Activated naive CD4-positive, alpha-beta T cell treated with anti-CD3 and anti-CD28 coated beads for 36 hours (primary cell): ENCODE data around the gene SMO. TPM values are rescaled to one million over a fixed set of nuclear protein-coding genes. Genes with fewer than 3 reads are reported as not detected.

Source experiments
- CTCF ChIA-PET: fragments of 350-600 bp; sonication (Branson Sonifier 250); formaldehyde crosslinking; loops from one replicate; lab custom pipeline; 2021; ENCODE audit warnings: antibody characterized with exemption; lab: Charles Lee
- DNase-seq: peaks from one replicate; pipeline ENCODE4 v3.0.0-alpha.2; 2020
- H3K27ac Mint-ChIP-seq: one replicate; pipeline ENCODE4 v1.8.0; 2021; ENCODE audit warnings: mild to moderate bottlenecking, mixed read lengths
- H3K27me3 Mint-ChIP-seq: one replicate; pipeline ENCODE4 v1.8.0; 2021; ENCODE audit warnings: low read depth, mixed read lengths
- H3K36me3 Mint-ChIP-seq: one replicate; pipeline ENCODE4 v1.8.0; 2021; ENCODE audit warnings: low read depth, mixed read lengths
- H3K4me1 Mint-ChIP-seq: one replicate; pipeline ENCODE4 v1.8.0; 2021; ENCODE audit warnings: low read depth, mixed read lengths
- H3K4me3 Mint-ChIP-seq: one replicate; pipeline ENCODE4 v1.8.0; 2021; ENCODE audit warnings: mild to moderate bottlenecking, moderate library complexity, mixed read lengths
- H3K9me3 Mint-ChIP-seq: one replicate; pipeline ENCODE4 v1.8.0; 2021; ENCODE audit warnings: mixed read lengths
- intact Hi-C: fragments of 100-400 bp; cut with micrococcal nuclease; formaldehyde crosslinking; loops from one replicate; pipeline ENCODE4 v1.15.1; 2023
- total RNA-seq, 2 experiments: library from RNA; stranded (reverse); gene quantifications; one replicate each; pipeline ENCODE4 v1.2.3, GENCODE V29; 2021

SMO gene
- total RNA-seq: under 1 TPM; 0.20 to 0.43 TPM

- intact Hi-C loops: no loop called here
- H3K9me3 Mint-ChIP-seq: no peaks in the 10 kb centered on the region
- H3K27ac Mint-ChIP-seq: no peak within 1 kb of the TSS
- peak within 1 kb of the TSS; percentile 60 for H3K4me3 Mint-ChIP-seq
- peaks cover 5% of the 10 kb centered on the region for H3K4me1 Mint-ChIP-seq
- H3K27me3 Mint-ChIP-seq: peaks cover 47% of the 10 kb centered on the region
- H3K36me3 Mint-ChIP-seq: no peaks in the 10 kb centered on the region
- CTCF ChIA-PET: interaction anchor here (0.8 to 3.5 kb wide), 2 partner anchors 22 to 24 kb away, joined by 3 to 11 read pairs; no protein-coding TSS in a partner anchor
- DNase-seq: no peak
Measured at GRCh38 chr7:129188372-129188891, at the start of gene SMO. TSS of gene SMO (plus strand) at chr7:129188633. CDS start at chr7:129189152, 519 bp downstream.

- no peak for DNase-seq
- CTCF ChIA-PET: interaction anchor here (0.8 to 1.1 kb wide), 4 partner anchors 20 to 75 kb away, joined by 3 to 4 read pairs (median 3); no protein-coding TSS in a partner anchor
- no peaks in the 10 kb centered on the region for H3K36me3 Mint-ChIP-seq
- peaks cover 19% of the 10 kb centered on the region for H3K4me1 Mint-ChIP-seq
- H3K4me3 Mint-ChIP-seq: peak overlapping the region; percentile 88
- peaks cover 7% of the 10 kb centered on the region for H3K27me3 Mint-ChIP-seq
- intact Hi-C loops: no loop called here
- H3K9me3 Mint-ChIP-seq: no peaks in the 10 kb centered on the region
- no peak overlapping the region for H3K27ac Mint-ChIP-seq
Measured at GRCh38 chr7:129143724-129144094, 44.7 kb upstream of the SMO start.

GRCh38 chr7:129144095-129144833, 44.2 kb upstream of the SMO start, which contains the start of gene TSPAN33:
TSS of gene TSPAN33 (plus strand) at chr7:129144707. CDS start at chr7:129144981, 274 bp downstream.
- H3K4me1 Mint-ChIP-seq: peaks cover 19% of the 10 kb centered on the region
- H3K36me3 Mint-ChIP-seq: no peaks in the 10 kb centered on the region
- CTCF ChIA-PET: interaction anchor here (0.8 to 1.1 kb wide), 4 partner anchors 20 to 74 kb away, joined by 3 to 4 read pairs (median 3); no protein-coding TSS in a partner anchor
- H3K27ac Mint-ChIP-seq: no peak within 1 kb of the TSS
- H3K27me3 Mint-ChIP-seq: peaks cover 7% of the 10 kb centered on the region
- peak within 1 kb of the TSS; percentile 88 for H3K4me3 Mint-ChIP-seq
- intact Hi-C loops: no loop called here
- peak; percentile 74 for DNase-seq
- no peaks in the 10 kb centered on the region for H3K9me3 Mint-ChIP-seq

DNA sequence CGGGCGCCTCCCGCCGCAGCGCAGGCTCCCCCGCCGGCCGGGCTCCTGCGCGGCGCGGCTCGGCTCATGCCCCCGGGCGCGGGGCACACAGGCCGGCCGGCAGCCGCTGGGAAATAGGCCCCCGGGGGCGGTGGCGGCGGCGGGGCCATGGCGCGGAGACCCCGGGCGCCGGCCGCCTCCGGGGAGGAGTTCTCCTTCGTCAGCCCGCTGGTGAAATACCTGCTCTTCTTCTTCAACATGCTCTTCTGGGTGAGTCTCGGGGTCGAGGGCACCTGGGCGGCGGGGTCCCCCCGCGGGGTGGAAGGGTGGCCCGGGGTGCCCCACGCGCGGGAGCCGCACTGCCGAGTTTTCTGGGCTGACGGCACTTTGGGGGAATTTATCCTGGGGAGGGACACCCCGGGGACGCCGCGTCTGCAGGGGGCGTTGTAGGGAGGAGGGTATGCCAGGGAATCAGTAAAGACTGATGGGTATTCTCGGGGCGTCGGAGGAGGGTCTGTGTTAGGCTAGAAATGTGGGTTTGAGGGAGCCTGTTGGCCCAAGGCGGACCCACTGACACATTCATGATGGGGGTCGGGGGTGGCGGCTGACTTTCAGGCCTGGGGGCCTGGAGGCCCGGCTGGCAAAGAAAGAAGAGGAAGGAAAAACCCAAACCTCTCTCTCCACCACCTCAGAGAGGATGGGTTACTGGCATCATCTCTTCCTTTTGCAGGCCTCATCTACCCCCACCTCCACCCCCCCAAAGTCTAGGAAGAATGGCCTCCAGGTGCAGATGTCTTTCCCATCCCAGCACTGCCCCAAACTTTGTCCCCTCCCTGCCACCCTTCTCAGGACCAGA, 43.4 kb upstream of the SMO start:
- Mint-ChIP-seq H3K27me3 (peaks cover 7% of the 10 kb centered on the region), H3K9me3 (no peaks in the 10 kb centered on the region), H3K4me1 (peaks cover 19% of the 10 kb centered on the region), H3K4me3 (peak overlapping the region; percentile 77), H3K36me3 (no peaks in the 10 kb centered on the region), H3K27ac (no peak overlapping the region)
- intact Hi-C loops: no loop called here
- DNase-seq: peak; percentile 46
- CTCF ChIA-PET: interaction anchor here (1.0 to 1.1 kb wide), 2 partner anchors 54 to 73 kb away, joined by 3 to 5 read pairs; no protein-coding TSS in a partner anchor

DNA sequence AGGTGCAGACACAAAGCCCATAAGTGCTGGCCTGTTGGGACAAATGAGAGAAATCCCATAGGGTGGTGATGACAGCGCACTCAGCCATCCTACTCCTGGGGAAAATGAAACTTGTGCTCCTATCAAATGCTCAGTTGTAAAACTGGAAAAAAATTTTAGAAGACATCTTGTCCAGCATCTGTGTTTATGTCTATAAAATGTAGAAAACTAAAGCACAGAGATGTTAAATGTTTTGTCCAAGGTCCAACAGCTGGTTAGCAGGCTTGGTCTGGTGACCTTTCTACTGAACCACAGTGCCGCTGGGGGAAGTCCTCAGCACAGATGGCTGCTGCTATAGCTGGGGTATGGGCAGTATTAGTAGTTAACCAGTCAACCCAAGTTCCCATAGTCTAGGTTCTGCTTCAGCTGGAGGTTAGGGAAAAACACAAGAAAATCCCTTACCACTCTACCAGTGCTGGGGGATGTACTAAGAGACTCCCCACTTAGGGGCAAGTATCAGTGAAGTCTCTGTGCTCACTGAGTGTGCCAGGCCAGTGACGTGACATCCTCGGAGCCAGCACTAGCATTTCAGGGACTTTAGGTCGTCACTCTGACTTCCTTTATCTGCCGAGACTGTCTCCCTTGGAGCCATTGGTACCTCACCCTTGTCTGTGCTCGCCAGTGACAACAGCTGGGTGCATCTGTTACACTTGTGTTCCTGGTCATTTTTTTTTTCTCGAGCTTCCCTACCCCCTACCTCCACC, 42.0 kb upstream of the SMO start:
- intact Hi-C loops: no loop called here
- Mint-ChIP-seq H3K4me3 (peak overlapping the region; percentile 77), H3K27ac (no peak overlapping the region), H3K9me3 (no peaks in the 10 kb centered on the region), H3K4me1 (peaks cover 19% of the 10 kb centered on the region), H3K27me3 (peaks cover 7% of the 10 kb centered on the region), H3K36me3 (no peaks in the 10 kb centered on the region)
- DNase-seq: no peak
- CTCF ChIA-PET: interaction anchor here (0.6 to 2.3 kb wide), 8 partner anchors 9 to 406 kb away, joined by 3 to 17 read pairs (median 4); no protein-coding TSS in a partner anchor

GRCh38 chr7:129147731-129148130, 40.7 kb upstream of the SMO start:
- H3K27ac Mint-ChIP-seq: no peak overlapping the region
- H3K9me3 Mint-ChIP-seq: no peaks in the 10 kb centered on the region
- CTCF ChIA-PET: interaction anchor here (1.2 to 2.3 kb wide), 5 partner anchors 9 to 56 kb away, joined by 3 to 17 read pairs (median 3); no protein-coding TSS in a partner anchor
- DNase-seq: no peak
- no peak overlapping the region for H3K4me3 Mint-ChIP-seq
- intact Hi-C loops: no loop called here
- H3K4me1 Mint-ChIP-seq: peaks cover 19% of the 10 kb centered on the region
- H3K36me3 Mint-ChIP-seq: no peaks in the 10 kb centered on the region
- H3K27me3 Mint-ChIP-seq: peaks cover 7% of the 10 kb centered on the region

DNA sequence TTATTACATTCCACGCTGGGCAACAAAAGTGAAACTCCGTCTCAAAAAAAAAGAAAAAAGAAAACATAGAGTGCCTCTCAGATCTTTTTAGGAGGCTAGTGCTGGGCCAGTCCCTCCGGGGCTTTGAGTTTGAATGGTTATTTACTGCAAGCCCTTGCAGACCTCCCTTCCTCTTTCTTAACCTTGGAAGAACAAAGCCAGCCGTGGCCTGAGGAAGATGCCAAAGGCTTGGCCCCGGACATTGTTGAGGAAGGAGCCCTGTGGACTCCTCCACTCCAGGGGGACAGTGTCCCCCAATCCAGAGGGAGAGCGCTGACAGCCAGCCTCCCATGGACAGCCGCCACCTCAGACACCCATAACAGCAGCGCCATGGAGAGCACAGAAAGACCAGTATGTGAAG, 38.9 kb upstream of the SMO start:
- Mint-ChIP-seq H3K36me3 (no peaks in the 10 kb centered on the region), H3K4me1 (peaks cover 10% of the 10 kb centered on the region), H3K27ac (no peak overlapping the region), H3K27me3 (no peaks in the 10 kb centered on the region), H3K4me3 (no peak overlapping the region), H3K9me3 (no peaks in the 10 kb centered on the region)
- CTCF ChIA-PET: interaction anchor here (2.3 kb wide), 1 partner anchor 14 kb away, joined by 15 read pairs; no protein-coding TSS in a partner anchor
- intact Hi-C loops: no loop called here
- no peak for DNase-seq

DNA sequence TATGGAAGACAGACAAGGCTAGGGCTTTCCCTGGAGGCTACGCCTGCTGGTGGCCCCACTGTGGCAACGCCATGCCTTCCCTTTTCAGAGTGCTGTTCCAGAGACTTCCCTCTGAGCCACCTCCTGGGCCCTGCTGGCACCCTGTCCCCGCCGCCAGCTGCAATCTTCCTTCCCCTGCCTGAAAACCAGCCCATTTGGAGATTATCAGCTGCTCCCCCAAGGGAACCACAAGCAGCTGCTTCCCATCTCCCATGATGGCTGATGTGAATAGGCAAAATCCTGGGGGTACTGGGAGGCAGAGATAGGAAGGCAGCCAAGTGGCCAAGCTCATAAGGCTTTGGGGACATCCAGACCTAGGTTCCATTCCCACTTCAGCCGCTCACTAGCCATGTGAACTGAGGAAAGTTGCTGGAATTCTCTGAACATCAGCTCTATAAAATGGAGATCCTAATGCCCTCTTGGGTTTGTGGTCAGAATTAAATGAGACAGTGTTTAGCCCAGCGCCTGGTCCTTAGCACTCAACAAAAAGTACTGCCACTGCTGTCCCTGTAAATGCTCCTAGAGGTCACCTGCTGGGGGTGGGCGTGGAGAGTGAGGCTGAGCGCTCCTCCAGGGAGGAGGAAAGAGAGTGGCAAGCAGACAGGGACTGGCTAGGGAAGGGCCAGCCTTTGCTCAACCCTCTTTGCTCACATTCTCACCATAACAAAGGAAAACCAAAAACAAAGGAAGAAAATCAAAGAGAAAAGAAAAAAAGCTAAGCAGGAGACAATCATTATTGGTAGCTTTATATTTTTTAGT, 38.0 kb upstream of the SMO start:
- DNase-seq: no peak
- Mint-ChIP-seq H3K27me3 (no peaks in the 10 kb centered on the region), H3K36me3 (no peaks in the 10 kb centered on the region), H3K4me1 (peaks cover 7% of the 10 kb centered on the region), H3K4me3 (no peak overlapping the region), H3K27ac (no peak overlapping the region), H3K9me3 (no peaks in the 10 kb centered on the region)
- CTCF ChIA-PET: interaction anchor here (1.1 to 2.3 kb wide), 3 partner anchors 13 to 133 kb away, joined by 3 to 15 read pairs (median 3); no protein-coding TSS in a partner anchor
- intact Hi-C loops: no loop called here

DNA sequence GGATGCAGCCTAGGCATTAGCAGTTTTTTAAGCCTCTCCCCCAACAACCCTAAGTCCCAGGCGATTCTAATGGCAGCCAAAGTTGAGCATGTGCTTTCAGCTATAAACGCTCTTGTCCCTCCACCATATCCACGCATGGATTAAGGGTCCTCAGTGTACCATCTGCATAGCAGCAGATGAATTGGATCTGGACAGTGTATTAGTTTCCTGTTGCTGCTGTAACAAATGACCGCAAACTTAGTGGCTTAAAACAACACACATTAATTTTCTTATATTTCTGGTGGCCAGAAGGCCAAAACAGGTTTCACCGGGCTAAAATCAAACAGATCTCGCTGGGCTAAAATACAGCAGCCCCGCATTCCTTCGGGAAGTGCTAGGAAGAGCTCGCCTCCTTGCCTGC, 30.8 kb upstream of the SMO start:
- H3K27me3 Mint-ChIP-seq: no peaks in the 10 kb centered on the region
- DNase-seq: no peak
- intact Hi-C loops: no loop called here
- H3K4me3 Mint-ChIP-seq: no peak overlapping the region
- H3K9me3 Mint-ChIP-seq: no peaks in the 10 kb centered on the region
- H3K27ac Mint-ChIP-seq: no peak overlapping the region
- H3K36me3 Mint-ChIP-seq: no peaks in the 10 kb centered on the region
- H3K4me1 Mint-ChIP-seq: no peaks in the 10 kb centered on the region
- CTCF ChIA-PET: interaction anchor here (0.6 to 1.4 kb wide), 2 partner anchors 10 to 62 kb away, joined by 3 read pairs; no protein-coding TSS in a partner anchor

GRCh38 chr7:129159539-129159938, 28.9 kb upstream of the SMO start:
- no peak for DNase-seq

More at GRCh38 chr7:129159539-129159938, 28.9 kb upstream of the SMO start:
- intact Hi-C loops: no loop called here
- H3K4me1 Mint-ChIP-seq: no peaks in the 10 kb centered on the region
- no peaks in the 10 kb centered on the region for H3K36me3 Mint-ChIP-seq
- no peak overlapping the region for H3K4me3 Mint-ChIP-seq
- no peaks in the 10 kb centered on the region for H3K27me3 Mint-ChIP-seq
- CTCF ChIA-PET: interaction anchor here (1.0 to 1.5 kb wide), 2 partner anchors 13 to 112 kb away, joined by 3 read pairs; no protein-coding TSS in a partner anchor
- H3K27ac Mint-ChIP-seq: no peak overlapping the region
- H3K9me3 Mint-ChIP-seq: no peaks in the 10 kb centered on the region
